Cardiac septum (tissue), 1 donor: ENCODE results near the gene GPR146. TPM values are rescaled to one million over a fixed set of nuclear protein-coding genes. Genes with fewer than 3 reads are reported as not detected.

Experiments
- DNase-seq: peaks from one replicate; pipeline ENCODE4 v3.0.0-alpha.2; 2020; ENCODE audit warnings: low spot score
- intact Hi-C: fragments of 100-400 bp; cut with DNase I; formaldehyde crosslinking; loops from one replicate; pipeline ENCODE4 v1.14.0; 2022
- total RNA-seq: library from RNA; stranded (reverse); fragmentation: NEBNext Ultra II Directional; extraction: Animal tissue kit (Norgen Biotek cat#: 25700); gene quantifications from one replicate; pipeline ENCODE4 v1.2.1, GENCODE V29; 2021
- donor health status: DM: no; HTN: no; CAD: no.

Gene GPR146
- total RNA-seq, 1 donor from 2014 or later: 12.6 TPM

DNA sequence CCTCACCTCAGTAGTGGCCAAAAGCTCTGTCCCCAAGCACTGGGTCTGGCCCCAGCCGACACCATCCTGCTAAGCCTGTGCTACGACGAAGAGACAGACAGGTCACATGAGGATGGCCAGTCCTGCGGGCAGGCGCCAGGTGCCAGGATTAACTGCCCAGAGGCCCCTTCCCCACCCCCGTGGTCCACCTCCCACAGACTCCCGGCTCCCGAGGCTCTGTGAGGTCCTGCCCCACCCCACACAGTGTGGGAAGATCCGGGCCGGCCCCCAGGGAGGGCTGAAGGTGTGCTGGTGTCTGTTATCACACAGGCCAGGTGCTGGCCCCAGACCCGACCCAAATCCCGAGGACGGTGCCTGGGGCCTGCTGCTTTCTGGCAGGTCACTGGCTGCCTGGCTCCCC lies 34.1 kb upstream of the GPR146 start:
- intact Hi-C loops: no loop called here
- no peak for DNase-seq

DNA sequence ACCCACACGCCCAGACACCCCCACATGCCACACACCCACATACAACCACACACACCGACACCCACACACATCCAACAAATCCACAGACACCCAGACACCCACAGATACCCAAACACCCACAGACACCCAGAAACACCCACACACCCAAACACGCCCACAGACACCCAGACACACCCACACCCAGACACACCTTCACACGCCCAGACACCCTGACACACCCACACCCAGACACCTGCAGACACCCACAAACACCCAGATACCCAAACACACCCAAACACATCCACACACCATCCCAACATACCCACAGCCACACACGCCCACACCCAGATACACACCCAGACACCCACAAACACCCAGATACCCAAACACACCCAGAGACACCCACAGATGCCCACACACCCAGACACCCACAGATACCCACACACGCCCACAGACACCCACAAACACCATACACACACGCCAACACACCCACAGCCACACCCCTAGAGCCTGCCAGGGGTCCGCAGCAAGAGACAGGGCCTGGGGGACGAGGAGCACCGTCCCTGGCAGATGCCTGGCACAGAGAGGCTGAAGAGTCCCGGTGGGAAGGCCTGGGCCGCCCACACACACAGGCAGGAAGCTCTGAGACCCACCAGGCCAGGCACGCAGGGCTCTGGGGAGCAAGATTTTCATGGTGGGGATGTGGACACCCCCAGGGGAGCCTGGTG lies 32.9 kb upstream of the GPR146 start:
- intact Hi-C loops: no loop called here
- DNase-seq: no peak

DNA sequence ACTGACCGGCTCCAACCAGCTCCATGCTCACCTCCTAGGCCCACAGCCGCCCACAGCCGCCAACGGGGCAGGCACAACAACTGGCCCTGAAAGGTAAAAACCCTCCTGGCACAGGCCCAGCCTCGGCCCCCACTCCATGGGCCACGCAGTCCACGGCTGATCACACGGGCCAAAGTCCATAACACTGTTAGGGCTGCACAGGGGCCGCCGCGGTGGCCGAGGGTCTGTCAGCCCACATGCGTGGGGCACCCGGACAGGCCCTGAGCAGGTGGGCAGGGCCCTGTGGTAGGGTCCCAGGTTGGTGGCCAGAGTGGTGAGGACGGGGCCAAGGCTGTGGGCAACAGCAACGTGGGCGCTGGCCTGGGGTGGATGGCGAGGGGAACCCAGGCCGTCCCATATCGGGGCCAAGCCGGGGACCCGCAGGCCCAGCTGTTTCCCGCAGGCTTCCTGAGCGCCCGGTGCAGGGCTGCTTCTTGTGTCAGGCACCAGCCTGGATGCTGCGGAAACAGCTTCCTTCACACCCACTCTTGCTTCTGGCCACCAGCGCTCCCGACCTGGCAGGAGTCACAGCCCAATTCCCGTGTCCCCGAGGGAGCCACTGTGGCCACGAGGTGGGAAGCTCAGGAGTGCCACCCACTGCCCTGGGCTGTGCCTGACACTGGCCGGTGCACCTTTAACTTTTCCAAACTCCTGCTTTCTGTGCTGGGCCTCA lies 32.2 kb upstream of the GPR146 start:
- no peak for DNase-seq
- intact Hi-C loops: no loop called here

DNA sequence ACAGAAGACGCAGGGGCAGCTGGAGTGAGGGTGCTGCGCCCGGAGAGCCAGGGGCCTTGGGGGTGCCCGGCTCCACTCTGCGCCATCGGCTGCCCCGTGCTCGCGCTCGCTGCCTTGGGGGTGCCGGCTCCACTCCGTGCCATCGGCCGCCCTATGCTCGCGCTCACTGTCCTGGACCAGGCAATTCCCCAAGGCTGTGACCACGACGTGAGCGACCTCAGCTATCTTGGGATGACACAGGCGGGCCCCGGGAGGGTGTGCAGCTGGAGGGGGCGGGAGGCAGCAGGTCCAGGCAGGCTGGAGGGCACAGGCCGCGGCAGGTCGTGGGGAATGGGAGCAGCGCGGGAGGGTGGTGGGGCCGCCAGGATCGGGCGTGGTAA lies 31.6 kb upstream of the GPR146 start:
- DNase-seq: no peak
- intact Hi-C loops: no loop called here

DNA sequence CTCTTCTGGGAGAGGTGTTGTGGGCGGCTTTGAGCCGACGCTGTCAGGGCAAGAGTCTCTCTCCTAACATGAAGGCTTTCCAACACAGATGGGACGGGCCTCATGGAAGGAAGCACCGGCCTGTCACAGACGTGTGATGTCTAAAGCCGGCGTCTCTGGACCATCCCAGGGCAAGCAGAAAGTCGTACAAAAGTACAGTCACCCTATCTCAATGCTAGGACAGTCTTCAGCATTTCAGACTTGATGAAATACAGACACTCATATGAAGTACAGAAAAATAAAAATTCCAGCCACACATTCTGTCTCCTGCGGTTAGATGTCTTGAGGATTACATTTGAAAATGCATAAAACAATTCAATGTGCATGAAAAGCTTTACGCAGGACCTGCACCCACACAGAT lies 30.8 kb upstream of the GPR146 start:
- intact Hi-C loops: no loop called here

DNA sequence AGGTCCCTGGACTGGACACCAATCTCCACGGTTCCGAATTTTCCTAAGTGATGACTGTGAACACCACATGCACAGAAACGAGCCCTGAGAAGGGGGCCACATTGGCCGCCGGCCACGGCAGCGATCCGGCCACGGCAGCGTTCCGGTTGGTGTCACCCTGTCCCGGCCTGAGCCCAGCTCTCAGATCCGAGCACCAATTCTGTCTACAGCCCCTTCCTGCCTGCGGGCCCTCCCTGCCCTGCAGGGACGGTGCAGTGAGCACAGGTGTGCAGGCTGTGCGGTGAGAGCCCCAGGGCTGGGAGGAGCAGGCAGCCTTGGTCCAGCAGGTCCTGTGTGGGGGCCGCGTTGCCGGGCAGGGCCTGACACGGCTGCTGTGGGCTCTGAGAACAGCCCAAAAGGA lies 29.7 kb upstream of the GPR146 start:
- DNase-seq: no peak
- intact Hi-C loops: no loop called here

More for the DNA sequence above, 30.8 kb upstream of the GPR146 start:
- no peak for DNase-seq

DNA sequence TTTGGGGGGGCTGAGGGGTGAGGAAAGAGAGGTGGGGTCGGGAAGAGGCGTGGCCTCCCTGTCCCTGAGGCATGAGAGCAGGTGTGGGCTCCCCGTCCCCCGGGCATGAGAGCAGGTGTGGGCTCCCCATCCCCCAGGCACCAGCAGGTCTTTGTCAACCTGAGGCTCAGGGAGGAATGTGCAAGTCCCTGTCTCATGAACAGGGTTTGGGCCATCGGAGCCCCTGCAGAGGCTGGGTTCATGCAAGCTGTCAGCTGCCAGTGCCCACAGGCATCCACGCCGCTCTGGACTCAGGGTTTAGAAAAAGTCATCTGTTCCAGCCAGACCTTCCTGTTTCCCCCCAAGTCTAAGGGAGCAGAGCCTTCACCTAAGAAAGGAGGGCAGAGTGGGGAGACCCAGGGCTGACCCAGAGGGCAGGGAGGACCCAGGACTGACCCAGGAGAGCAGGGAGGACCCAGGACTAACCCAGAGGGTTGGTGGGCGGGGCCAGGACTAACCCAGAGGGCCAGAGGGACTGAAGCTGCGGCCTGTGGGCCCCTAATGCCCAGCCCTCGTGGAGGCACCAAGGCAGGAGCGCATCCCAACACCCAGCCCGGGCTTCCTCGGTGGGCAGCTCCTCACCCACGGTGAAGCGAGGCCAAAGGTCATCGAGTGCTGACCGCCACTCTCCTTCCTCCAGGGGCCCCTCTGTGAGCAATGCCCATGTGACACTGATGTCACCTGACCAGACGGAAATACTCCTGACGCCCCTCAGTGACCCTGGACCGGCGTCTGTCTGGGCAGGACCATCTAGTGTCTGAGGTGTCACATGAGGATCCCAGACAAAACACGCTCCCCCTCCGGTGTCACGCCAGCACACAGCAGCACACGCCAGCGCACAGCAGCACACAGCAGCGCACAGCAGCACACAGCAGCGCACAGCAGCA lies 28.9 kb upstream of the GPR146 start:
- no peak for DNase-seq
- intact Hi-C loops: no loop called here

DNA sequence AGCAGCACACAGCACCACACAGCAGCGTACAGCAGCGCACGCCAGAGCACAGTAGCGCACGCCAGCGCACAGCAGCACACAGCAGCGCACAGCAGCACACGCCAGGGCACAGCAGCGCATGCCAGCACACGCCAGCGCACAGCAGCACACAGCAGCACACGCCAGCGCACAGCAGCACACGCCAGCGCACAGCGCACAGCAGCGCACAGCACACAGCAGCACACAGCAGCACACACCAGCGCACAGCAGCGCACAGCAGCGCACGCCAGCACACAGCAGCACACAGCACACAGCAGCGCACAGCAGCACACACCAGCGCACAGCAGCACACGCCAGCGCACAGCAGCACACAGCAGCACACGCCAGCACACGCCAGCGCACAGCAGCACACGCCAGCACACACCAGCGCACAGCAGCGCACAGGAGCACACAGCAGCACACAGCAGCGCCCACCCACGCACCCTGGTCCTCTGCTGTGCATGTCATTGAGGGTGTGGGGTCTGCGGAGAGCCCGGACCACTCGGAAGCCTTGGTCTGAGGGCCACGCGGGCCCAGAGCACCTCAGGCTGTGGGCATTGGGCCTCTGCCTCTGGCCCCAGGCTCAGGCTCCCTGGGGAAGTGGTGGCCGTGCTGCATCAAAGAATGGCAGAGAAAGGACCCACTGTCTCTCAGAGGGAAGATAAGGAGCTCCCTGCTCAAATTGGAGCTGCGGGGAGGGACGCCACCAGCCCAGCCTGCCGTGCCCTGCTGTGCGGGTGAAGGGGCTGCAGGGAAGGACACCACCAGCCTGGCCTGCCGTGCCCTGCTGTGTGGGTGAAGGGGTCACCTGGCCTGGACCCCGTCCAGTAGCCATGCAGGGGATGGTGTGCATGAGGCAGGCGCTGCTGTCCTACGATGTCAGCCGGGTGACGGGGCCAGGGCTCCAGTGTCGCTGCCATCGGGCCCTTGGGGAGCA lies 27.5 kb upstream of the GPR146 start:
- intact Hi-C loops: no loop called here
- DNase-seq: no peak

DNA sequence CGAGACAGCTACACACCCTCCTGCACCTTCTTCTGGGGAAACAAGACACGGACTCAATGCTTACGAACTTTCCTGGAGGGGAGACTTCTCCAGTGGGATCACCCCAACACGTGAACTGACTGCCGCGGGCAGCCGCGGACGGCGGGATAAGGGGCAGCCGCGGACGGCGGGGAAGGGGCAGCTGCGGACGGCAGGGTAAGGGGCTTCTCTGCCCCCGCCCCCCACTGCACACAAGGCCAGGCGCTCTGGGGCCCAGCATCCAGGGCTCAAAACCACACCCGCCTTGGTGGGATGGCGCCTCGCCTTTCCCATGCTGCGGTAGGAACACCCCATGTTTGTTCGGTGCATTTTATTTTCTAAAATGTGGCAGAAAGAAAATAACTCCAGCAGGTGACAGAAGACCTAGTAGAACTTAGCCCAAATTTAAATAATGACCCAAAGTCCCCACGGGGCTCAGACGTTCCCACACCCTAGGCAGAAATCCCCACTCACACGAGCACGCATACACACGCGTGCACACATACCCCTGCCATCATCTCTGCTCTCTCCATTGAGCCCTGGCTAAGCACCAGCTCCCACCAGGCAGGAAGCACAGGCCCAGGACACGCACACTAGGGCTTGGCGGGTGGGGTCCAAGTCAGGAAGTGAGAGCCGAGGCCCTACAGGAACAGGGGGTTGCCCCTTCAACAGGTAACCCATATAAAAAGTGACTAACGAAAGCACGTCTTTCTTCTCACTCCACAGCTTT lies 26.6 kb upstream of the GPR146 start:
- no peak for DNase-seq
- intact Hi-C loops: no loop called here

DNA sequence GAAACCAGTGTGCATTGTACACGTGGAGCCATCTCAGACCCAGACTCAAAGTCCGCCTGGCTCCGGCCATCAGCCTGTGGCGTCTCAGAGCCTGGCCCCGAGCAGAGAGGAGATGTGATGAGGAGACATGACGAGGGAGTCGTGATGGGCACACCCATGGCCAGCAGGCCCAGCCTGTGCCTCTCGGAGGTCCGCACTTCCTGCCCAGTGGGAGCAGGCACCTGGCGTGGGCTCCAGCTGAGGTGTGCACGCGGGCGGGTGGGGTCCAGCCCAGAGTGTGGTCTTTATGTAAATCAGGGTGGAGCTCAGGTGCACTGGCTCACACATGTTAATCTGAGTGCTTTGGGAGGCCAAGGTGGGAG lies 26.0 kb upstream of the GPR146 start:
- DNase-seq: no peak
- intact Hi-C loops: no loop called here

DNA sequence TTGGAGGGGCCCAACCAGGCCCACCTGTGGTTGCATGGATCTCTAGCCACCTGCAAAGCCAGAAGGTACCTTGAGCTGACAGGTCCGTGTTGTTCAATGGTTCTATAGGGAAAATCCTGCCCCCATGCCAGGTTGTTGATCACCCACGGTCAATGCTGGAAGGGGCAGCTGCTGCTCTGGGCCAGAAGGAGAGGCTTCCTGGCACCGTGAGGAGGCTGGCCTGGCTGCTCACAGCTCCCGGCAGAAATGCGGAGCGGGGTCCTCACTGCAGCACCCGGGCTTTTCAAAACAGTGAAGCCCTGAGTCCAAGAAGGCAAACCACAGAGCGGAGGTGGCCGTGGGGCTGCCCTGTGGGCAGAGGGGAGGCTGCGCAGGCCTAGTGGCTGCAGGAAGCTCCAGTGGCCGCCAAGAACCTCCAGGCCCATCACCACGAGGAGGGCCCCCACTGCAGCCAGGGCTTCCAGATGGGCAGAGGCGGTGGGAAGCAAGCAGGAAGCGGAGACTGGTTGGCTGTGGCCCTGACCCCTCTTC lies 25.0 kb upstream of the GPR146 start:
- no peak for DNase-seq
- intact Hi-C loops: no loop called here

DNA sequence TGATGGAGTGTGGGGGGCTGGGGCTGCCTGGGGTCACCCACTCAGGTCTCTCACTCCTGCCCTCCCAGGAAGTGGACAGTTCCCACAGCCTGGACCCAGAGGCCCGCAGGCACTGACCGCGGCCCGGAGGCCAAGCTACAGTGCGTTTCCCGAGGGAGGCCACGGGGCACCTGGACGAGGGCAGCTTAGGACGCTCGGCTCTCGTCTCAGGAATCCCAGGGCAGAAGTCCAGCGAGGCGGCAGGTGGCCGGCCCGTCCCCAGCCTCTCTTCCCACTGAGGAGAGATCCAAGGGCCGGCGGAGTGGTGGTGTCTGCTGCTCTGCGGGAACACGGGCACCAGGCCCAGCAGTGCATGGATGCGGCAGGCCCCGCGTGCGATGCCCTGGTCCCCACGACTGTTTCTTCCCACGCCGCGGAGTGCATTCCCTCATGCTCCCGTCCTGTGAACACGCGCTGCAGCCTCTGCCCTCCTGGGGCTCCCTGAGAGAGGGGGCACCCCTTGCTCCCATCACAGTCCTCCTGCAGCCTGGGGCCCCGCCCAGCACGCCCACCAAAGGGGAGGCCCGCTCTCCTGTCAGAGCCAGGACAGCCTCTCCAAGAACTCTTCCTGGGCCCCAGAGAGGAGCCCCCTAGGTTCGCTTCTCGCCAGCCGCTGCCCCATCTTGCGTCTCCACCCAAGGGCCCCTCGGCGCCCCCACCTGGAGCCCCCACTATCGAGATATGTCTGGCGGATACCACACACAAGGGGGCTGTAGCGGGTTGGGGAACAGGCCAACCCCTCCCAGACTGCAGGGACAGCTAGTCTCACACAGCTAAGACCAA lies 24.3 kb upstream of the GPR146 start:
- DNase-seq: no peak
- intact Hi-C loops: no loop called here

DNA sequence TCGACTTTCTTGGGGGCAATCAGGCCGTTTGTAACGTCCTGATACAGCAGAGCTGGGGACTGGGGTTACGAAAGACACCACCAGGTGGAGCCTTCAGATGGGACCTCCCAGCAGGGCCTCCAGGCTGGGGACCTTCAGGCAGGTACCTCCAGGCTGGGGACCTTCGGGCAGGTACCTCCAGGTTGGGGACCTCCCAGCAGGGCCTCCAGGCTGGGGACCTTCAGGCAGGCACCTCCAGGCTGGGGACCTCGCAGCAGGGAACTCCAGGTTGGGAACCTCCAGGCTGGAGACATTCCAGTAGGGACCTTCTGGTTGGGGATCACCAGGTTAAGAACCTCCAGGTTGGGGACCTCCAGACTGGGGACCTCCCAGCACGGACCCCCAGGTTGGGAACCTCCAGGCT lies 23.5 kb upstream of the GPR146 start:
- intact Hi-C loops: no loop called here
- DNase-seq: no peak

DNA sequence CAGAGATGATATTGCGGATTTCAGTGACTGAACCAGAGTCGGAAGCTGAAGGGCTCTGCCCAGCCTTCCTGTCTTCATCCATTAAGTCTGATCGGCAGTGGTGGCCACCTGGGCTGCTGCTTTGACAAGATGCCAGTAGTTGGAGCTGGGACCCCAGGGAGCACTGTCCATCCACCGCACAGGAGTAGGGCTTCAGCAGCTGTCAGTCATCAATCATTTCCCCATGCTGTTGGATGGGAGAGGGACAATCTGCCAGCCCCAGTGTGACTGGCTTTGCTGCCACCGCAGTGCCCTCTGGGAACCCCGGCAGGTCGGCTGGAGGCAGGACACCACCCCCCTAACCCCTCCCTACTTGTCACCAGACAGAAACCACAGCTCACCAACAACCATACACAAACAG lies 23.0 kb upstream of the GPR146 start:
- no peak for DNase-seq
- intact Hi-C loops: no loop called here

DNA sequence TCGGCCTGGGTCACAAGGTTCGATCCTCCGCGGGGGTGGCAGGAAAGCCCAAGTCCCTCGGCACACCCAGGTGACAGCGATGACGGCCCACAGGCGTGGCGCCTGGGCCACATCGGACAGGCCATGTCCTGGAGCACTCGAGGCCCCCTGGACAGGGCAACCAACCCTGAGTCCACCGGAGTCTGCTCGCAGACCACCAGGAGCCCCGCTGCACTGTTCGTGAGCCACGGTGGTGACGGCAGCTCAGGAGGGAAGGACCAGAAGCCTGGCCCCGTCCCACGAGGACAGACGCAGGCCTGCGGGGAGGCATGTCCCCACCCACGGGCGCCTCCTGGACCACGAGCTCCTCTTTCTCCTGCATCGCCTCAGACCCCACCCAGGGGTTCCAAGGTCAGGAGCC lies 22.4 kb upstream of the GPR146 start:
- no peak for DNase-seq
- intact Hi-C loops: no loop called here

DNA sequence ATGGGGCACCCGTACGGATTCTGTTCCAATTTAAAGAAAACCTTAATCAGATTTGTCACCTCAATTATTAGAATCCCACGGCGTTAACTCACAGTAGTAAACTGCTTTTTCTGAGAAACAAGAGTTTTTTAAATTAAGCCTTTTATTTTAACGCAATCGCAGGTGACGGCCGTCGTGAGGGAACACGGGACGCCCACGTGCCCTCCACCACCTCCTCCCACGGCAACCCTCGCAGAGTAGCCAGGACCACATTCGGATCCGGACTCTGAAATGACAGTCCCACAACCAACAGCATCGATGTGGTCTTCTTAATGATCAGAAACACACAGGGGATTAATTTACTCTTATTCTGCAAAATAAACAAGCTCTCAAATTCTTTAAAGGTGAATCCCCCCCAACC lies 22.0 kb upstream of the GPR146 start:
- DNase-seq: no peak
- intact Hi-C loops: no loop called here

DNA sequence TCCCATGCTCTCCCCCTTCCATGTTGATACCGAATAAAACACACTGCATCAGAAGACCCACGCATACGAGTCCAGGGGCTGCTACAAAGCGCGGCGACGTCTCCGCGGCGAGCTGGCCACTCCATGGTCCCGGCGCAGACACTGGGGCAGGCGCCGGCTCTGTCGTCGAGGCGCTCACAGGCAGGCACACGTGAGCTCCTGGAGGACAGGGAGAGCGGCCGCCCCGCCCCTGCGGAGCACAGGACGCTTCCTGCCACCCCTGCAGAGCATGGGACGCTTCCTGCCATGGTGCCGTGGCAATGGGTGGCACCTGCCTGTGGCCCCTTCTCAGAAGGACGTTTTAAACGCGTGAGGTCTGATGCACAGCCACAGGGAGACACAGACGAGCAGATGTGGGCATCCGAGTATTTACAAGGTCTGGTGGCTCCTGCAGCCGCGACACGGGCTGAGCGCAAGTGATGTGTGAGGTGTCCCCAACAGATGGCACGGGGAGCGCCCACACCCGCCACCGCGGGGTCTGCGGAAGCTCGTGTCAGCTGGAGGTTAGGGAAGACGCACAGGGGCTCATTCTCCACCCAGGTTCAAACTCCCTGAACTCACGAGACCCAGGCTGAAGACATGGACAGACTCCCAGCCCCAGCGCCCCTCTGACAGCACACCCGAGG lies 21.4 kb upstream of the GPR146 start:
- intact Hi-C loops: no loop called here
- no peak for DNase-seq
